Retina (tissue), 1 donor: ENCODE data around the gene OGFOD3.
"Not testable (repeated sequence)": the region's sequence is repeated elsewhere in the genome, so short reads cannot be mapped to it uniquely, and the experiment has no call there.

ENCODE experiments used
- DNase-seq: peaks from one replicate; pipeline ENCODE4 v3.0.0-alpha.2; 2016

The OGFOD3 gene, protein sequence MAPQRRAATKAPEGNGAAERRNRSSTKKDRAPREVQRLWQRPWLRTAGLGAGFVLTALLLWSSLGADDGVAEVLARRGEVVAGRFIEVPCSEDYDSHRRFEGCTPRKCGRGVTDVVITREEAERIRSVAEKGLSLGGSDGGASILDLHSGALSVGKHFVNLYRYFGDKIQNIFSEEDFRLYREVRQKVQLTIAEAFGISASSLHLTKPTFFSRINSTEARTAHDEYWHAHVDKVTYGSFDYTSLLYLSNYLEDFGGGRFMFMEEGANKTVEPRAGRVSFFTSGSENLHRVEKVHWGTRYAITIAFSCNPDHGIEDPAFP

DNA sequence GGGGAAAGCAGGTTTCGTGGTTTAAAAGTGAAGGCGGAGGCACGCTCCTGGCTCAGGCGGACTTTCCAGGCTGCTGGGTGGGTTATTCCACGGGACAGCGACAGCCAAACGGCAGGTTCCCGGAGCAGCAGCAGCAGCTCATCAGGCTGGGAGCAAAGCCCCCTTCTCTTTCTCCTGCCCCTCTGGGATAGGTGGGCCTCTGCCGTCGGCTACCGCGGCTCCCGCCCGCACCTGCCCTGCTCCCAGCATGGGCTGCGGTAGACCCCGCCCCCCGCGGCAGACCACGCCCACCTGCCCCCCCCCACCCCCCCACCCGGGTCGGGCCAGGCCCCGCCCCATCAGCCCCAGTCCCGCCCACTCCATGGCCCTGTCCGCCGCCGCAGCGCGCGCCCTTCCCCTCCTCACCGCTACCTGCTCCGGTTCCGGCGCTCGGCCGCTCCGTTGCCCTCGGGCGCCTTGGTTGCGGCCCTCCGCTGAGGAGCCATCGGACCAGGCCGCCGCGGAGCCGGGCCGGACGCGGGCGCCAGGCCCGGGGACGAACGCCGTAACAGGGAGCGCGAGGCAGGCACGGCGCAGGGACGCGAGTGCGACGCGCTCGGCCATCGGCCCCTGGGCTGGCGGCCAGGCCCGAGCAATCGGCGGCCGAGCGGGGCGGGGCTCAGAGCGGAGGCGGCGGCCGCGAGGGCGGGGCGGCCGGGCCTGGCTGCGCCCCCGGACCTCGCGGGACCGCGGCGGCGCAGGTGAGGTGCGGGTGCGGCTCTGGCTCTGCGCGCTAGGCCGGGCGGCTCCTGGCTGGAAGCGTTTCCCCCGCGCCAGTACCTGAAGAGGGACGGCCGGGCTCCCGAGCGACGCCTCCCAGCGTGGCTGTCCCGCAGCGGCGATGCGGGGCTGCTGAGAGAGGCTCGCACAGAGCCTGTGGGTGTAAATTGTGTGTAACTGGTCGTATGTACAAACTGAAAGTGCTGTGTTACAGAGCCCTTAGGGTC lies at the start of gene OGFOD3, which contains the start of gene HEXD:
OGFOD3 (minus strand) TSS at position 586 of the 986 bp plus-strand sequence; CDS start at position 485, 101 bp downstream.
HEXD (plus strand) TSS at position 347 of the 986 bp plus-strand sequence. CDS start 1,453 bp downstream, outside the sequence.
- DNase-seq: peak; percentile 94

DNA sequence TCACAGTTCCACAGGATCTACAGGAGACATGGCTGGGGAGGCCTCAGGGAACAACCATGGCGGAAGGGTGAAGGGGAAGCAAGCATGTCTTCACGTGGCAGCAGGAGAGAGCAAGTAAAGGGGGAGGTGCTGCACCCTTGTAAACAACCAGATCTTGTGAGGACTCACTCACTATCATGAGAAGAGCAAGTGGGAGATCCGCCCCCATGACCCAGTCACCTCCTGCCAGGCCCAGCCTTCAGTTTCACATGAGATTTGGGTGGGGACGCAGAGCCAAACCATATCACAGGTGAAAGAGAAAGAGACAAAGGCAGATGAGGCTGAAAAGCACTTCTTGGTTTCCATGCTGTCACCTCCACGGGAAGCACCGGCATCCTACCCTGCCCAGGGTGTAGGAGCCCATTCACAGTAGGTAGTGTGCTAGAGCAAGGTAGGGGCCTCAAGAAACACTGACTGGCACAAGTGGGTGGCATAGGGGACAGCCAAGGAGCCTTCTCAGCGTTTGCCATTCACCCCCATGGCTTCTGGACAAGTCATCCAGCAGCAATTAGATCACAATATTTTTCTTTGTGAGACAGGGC lies 46.7 kb upstream of the OGFOD3 start:
- DNase-seq: no peak

DNA sequence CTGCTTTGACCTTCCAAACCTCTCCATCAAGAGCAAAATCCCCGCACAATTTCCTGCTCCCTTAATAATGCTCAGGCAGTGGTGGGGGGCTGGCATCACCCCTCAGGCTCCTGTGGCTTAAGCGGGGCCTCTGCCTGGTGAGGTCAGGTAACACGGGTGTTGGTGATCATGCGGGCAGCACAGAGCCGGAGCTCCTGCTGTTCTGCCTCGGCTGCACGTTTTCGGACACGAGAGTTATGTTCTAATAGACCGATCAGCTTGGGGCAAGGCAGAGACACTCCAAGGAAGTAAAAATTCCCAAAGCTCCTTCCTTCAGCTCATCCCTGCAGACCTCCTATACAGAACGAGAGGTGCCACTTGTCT lies 46.2 kb upstream of the OGFOD3 start:
- no peak for DNase-seq

DNA sequence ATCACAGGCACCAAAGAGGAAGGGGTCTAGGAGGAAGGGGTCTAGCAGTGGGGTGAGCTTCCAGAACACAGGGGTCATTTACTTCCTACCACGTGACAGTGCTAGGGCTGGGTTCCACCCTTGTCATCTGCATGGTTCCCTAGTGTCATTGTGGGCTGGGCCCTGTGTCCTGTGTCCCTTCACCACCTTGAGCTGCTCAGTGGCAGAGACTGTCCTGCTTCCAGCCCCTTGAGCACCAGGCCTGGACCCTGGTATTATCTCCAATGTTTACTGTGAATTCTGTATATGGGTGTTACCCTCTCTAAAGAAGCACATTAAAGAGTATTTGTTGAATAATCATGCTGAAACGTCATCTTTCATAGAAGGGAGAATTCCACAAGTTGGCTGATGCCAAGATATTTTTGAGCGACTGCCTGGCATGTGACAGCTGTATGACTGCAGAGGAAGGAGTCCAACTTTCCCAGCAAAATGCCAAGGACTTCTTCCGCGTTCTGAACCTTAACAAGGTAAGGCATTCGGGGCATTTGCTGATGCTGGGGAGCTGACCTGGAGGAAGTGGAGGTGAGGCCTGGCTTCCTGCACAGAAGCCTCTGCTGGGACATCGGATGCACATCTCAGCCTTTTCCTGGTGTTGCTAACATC lies 45.7 kb upstream of the OGFOD3 start:
- no peak for DNase-seq

DNA sequence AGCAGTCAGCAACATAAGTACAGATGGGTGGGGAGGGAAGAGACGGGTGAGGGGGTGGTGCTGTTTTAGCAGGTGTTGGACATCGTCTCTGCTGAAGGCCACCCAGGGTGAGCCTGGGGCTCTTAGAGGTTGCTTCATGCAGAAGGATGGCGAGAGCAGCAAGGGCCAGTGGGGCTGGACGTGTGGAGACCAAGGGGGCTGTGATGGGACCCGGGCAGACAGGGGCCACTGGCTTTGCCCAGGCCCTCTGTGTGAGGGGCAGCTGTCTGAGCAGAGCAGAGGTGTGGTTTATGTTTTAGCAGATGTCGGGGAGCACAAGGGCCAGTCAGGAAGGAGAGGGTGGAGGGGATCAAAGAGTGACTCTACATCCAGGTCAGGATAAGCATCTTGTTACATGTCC lies 45.0 kb upstream of the OGFOD3 start:
- no peak for DNase-seq

DNA sequence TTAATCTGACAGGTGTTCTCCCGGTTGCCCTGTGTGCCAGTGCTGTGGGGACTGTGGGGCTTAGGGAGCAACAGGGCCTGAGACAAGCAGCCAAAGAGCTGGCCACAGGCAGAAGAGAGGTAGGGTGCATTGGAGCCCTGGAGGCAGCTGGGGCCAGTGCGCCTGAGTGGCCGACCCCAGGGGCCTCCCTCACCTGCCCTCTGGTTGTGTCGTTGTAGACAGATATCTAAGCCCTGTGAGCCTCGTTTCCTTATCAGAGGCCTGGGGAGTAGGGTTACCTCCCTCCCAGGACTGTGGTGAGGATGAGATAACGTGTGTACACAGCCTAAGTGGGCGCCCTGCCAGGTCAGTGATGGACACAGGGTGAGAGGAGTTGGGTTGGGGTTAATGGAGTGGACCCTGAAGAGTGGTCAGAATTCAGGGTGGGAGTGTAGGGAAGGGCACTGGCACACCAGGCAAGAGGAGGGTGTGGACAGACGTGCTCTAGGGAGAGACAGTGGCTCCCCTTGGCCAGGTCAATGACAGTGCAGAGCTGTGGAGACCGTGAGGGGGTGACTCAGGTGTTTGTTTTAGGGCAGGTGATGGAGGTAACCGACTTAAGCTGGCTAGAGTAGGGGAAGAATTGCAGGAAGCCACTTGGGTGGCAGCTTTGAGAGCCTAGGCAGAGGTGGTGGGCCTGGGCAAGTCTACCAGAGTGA lies 43.6 kb upstream of the OGFOD3 start:
- no peak for DNase-seq

DNA sequence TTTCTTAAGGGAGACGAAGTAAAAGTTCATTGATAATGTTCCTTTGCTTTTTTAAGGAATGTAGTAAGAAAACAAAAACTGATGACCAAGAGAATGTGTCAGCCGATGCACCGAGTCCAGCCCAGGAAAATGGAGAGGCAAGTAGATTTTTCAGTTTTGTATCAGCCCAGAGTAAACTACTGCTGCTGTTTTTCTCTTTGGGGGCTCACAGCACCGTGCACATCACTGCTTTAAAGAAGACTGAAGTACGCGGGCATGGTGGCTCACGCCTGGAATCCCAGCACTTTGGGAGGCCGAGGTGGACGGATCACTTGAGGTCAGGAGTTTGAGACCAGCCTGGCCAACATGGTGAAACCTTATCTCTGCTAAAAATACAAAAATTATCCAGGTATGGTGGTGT lies 41.5 kb upstream of the OGFOD3 start:
- DNase-seq: not testable (repeated sequence)

DNA sequence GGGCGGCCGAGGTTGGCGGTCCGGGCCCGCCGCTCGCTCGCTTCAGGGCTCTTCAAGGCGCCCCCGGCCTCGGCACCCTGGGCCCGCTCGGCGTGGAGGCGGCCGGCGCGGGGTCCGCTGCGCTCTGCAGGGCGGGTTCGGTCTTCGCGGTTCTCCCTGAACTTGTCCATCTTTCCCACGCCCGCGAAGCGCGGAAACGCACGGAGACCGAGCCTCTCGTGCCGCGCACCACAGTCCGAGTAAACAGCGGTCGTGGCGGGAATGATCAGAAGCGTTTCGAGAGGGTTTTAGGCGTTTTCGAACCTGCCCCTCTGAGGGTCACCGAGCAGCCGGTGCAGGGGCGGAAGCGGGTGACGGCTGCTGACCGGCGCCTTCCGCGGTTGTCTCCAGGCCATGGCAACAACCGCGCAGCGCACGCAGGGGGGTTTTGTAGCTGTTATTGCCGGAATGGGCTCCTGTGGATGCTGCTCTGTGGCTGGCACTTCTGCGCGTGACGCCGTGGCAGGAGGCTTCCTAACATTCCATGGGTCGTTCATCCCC lies 40.6 kb upstream of the OGFOD3 start:
- no peak for DNase-seq

DNA sequence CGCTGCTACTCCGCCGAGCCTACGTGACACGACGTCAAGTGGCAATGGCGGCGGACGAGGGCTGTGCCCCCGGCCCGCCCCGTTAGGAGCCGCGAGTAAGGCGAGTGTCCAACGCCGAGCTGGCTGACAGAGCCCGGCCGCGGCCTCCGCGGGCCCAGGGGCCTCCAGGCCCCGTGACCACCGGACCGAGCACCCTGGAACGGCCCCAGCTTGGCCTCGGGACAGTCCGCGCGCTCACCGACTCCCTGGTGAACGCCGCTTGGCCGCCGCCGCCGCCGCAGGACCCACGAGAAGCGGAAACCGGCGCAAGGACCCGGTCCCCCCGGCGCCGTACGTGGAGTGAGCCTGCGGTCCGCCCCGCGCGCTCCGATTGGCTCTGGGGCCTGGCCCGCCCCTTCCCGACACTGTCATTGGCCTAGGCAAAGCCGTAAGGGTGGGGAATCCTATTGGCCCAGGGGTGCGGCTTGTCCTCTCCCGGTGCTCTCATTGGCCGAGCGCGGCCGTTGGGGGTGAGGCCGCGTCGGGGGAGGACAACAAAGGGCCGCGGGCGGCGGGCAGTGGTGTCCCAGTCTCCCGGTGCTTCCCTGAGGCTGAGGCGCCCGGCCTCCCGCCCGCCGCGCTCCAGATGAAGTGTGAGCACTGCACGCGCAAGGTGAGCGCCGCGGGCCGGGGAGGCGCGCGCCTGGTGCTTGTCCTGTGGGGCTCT lies 39.9 kb upstream of the OGFOD3 start, which contains the start of gene NARF:
NARF (plus strand) TSS at position 563 of the 706 bp plus-strand sequence; CDS start at position 626, 63 bp downstream.
- peak; percentile 99 for DNase-seq

DNA sequence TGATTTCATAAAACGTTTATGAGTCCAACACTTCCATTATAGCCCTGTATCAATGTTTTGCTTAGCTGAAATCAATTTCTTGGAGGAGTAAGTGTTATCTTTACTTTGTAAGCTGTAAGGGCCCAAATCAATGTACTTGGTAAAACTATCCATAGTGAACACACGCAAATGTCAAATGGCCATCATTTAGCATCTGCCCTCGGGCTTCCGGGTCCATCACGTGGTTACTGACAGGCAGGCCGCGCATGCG lies 39.5 kb upstream of the OGFOD3 start:
- no peak for DNase-seq

DNA sequence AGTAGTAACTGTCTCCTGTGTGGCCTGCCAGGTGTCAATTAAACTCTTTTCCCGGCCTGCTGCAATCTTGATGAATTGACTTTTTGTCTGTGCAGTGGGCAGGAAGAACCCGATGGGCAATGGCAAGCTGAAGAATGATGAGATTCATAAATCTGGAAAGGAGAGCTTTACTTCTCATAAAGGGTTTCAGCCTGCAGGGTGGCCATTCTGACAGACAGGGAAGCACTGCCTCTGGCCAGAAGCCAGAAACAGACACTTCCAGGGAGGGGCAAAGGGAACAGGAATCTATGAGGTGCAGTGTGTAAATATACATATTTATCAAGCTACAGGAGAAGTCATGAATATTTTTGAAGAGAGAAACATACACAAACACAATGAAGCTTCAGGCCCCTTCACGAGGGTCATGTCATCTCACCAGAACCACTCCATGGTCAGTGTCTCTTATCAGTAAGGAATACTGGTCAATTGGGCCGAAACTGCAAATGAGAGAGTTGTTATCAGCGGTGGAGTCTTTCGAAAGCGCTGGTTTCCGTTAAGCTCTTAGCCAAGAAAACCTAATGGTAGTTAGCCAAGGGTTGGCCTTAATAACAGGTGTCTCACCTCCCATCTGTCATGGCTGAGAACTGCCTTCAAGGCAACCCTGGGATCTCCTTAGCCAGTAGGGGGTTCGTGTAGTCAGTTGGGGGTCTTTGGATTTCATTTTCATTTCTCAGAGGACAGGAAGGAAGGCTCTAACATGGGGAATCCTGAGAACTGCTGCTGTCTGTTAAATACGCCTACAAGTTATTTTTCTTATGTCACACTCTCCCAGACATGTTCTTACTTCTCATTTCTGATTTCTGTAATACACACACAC lies 38.9 kb upstream of the OGFOD3 start:
- DNase-seq: no peak

DNA sequence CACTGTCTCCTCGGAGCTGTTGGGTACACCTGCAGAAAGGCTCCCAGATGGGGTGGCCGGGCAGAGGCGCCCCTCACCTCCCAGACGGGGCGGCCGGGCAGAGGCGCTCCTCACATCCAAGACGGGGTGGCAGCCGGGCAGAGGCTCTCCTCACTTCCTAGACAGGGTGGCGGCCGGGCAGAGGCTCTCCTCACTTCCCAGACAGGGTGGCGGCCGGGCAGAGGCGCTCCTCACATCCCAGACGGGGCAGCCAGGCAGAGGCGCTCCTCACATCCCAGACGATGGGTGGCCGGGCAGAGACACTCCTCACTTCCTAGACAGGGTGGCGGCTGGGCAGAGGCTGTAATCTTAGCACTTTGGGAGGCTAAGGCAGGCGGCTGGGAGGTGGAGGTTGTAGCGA lies 35.3 kb upstream of the OGFOD3 start:
- not testable (repeated sequence) for DNase-seq

DNA sequence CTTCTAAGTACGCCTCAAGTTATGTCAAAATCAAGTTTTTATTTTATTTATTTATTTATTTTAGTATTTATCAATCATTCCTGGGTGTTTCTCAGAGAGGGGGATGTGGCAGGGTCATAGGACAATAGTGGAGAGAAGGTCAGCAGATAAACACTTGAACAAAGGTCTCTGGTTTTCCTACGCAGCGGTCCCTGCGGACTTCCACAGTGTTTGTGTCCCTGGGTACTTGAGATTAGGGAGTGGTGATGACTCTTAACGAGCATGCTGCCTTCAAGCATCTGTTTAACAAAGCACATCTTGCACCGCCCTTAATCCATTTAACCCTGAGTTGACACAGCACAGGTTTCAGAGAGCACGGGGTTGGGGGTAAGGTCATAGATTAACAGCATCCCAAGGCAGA lies 34.8 kb upstream of the OGFOD3 start:
- not testable (repeated sequence) for DNase-seq

DNA sequence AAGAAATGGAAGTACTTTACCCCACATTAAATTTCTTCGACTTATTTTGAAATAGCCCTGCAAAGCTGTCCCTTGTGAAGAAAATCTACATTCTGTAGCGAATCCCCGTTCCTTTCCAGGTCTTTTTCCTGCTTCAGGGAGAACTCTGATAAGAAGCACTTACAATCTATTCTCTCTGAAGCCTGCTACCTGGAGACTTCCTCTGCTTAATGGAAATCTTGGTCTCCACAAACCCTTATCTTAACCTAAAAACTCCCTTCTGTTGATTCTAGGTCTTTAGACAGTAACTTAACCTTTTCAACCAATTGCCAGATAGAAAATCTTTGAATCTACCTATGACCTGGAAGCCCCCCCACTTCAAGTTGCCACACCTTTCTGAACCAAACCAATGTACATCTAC lies 33.8 kb upstream of the OGFOD3 start:
- DNase-seq: no peak

DNA sequence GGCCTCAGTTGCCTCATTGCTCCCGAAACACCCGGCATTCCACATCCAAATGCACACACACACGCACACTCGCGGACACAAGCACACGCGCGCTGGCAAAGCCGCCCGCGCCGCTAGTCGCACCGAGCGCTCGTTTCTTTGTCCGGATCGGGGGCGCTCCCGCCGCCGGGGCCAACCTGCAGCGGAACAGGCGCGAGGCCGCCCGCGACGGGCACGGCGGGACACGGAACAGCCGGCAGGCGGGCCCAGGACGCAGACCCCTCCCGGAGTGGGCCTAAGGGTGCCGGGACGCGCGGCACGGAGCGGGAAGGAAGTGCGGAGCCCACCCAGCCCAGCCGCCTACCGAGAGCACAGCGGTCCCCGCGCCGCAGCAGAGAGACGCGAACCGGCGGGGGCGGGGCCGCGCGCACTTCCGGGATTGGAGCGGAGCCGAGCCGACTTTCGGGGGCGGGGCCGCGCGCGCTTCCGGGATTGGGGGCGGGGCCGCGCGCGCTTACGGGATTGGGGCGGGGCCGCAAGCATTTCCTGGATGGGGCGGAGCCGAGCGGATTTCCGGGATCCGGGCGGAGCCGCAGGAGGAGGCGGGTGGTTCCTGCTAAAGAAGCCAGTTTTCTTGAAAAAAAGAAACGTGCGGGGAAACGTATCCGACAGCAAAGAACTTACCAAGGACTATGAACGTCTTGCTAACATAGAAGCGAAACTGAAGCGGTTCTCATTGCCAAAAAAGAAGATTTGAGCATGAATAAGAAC lies 32.1 kb upstream of the OGFOD3 start, which contains the start of gene CYBC1:
CYBC1 (minus strand) TSS at position 396 of the 750 bp plus-strand sequence. CDS start 1,498 bp downstream, outside the sequence.
- peak; percentile 90 for DNase-seq

DNA sequence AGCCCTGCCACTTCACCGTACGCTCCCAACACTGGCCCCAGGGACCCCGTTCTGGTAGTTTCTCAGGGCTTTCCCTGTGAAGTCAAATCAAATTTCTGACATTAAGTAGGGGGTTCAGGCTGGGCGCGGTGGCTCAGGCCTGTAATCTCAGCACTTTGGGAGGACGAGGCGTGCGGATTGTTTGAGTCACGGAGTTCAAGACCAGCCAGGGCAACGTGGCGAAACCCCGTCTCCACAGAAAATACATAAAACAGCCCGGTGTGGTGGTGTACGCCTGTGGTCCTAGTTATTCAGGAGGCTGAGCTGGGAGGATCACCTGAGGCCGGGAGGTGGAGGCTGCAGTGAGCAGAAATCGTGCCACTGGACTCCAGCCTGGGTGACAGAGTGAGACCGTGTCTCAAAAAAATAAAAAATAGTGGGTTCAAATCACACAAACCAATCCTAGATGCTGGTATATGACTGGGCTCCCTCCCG lies 31.5 kb upstream of the OGFOD3 start:
- DNase-seq: no peak

DNA sequence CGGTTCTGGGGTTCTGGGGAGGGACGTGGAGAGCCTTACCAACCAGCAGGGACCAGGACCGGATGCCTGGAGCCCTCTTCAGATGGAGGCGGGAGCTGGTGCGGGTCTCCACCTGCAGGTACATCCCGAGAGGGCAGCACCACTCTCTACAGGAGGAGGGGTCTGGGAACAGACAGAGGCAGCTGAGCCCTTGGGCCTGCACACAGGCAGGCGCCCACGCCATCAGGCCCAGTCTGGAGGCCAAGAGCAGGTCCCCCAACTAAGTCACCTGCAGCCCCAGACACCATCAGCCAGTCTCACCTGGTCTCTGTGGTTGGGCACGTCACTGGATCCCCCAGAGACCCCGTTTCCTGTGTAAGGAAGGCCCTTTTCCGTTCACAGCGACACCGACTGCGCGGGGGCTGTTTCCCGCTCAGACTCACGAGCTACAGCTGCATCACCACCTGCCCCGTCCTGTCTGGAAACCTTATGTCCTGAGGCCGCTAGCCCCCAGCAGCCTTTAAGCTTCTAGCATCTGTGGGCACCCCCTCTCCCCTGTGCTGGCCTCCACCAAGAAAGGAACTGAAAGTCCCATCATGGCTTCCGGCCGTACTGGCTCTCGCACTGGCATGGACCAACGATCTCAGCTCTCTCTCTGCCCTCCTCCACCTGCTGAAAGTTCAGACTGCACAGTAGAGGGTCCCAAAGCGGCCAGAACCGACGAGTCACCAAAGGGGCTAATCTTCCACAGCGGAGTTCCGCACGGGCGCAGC lies 30.9 kb upstream of the OGFOD3 start:
- no peak for DNase-seq

DNA sequence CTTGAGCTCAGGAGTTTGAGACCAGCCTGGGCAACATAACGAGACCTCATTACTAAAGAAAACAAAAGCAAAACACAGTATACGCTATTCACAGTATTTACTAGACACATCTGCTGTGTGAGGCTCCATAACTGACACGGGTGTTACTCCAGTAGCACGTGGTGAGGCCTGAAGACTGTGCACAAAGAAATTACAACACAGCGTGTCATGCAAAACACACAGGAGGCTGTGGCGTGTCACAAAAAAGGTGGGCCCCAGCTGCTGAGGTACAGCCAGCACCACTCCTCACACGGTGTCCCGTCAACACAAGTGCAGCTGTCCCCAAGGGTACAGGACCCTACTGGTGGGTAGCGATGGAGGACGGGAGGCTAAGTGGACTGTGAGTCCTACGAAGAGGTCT lies 29.5 kb upstream of the OGFOD3 start:
- no peak for DNase-seq

DNA sequence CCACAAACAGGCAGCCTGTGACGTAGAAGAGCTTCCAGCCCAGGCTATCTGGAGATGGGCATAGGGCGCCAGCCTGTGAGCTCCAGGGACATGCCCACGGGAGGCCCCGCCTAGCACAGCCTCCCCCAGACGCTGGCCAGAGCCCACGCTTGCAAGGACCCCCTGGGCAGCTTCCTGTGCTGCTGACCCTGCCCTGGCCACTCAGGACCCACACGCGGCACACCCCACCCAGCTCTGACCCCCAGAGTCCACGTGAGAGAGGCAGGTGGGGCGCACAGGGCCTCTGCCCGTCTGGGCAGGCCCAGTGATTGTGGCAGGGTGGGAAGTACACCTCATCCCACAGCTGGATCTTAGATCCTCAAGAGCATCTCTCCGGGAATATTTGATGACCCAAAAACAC lies 28.3 kb upstream of the OGFOD3 start:
- DNase-seq: no peak
